ENCODE measurements around the gene FKBP1A. TPM values are rescaled to one million over a fixed set of nuclear protein-coding genes. Genes with fewer than 3 reads are reported as not detected.

The FKBP1A gene
- total RNA-seq, 4 donors from 2014 or later, result 99.5 to 253 (median 206) TPM

- no peaks in the 10 kb centered on the region for H3K36me3 ChIP-seq
- H3K27me3 ChIP-seq, result no peaks in the 10 kb centered on the region
- H3K9me3 ChIP-seq, result no peaks in the 10 kb centered on the region
- TF ChIP-seq POLR2A (IDR thresholded peaks at IDR 0.05) (no peak), CTCF (IDR thresholded peaks at IDR 0.05) (peak; percentile 75 to 83 (median 78))
- H3K27ac ChIP-seq, result no peak overlapping the region
- peak; percentile 69 to 70 for DNase-seq
- no peaks in the 10 kb centered on the region for H3K4me1 ChIP-seq
- intact Hi-C loops (cut with DNase I; ENCODE audit: low total_unique reads), result loop anchor here (5.0 kb wide), 1 partner anchor 125 kb away; no protein-coding TSS in a partner anchor
- H3K4me3 ChIP-seq, result no peak overlapping the region
Measured at GRCh38 chr20:1437235-1437904, 44.5 kb upstream of the FKBP1A start.

GRCh38 chr20:1436263-1436662, 43.4 kb upstream of the FKBP1A start:
- no peak overlapping the region for H3K27ac ChIP-seq
- H3K4me1 ChIP-seq, result no peaks in the 10 kb centered on the region
- H3K27me3 ChIP-seq, result no peaks in the 10 kb centered on the region
- intact Hi-C loops (cut with DNase I; ENCODE audit: low total_unique reads), result loop anchor here (5.0 kb wide), 1 partner anchor 124 kb away; no protein-coding TSS in a partner anchor
- H3K36me3 ChIP-seq, result no peaks in the 10 kb centered on the region
- TF ChIP-seq POLR2A (IDR thresholded peaks at IDR 0.05) (no peak), CTCF (IDR thresholded peaks at IDR 0.05) (no peak)
- no peaks in the 10 kb centered on the region for H3K9me3 ChIP-seq
- no peak for DNase-seq
- H3K4me3 ChIP-seq, result no peak overlapping the region

GRCh38 chr20:1435337-1435699, 42.5 kb upstream of the FKBP1A start:
- intact Hi-C loops (cut with DNase I; ENCODE audit: low total_unique reads), result loop anchor here (5.0 kb wide), 1 partner anchor 123 kb away; no protein-coding TSS in a partner anchor
- Histone ChIP-seq H3K27me3 (no peaks in the 10 kb centered on the region), H3K4me3 (no peak overlapping the region), H3K9me3 (no peaks in the 10 kb centered on the region), H3K4me1 (no peaks in the 10 kb centered on the region), H3K27ac (no peak overlapping the region), H3K36me3 (no peaks in the 10 kb centered on the region)
- no peak for DNase-seq
- TF ChIP-seq CTCF (IDR thresholded peaks at IDR 0.05), result no peak
- TF ChIP-seq POLR2A (IDR thresholded peaks at IDR 0.05), result no peak

GRCh38 chr20:1434571-1435336, 41.9 kb upstream of the FKBP1A start:
- H3K36me3 ChIP-seq, result no peaks in the 10 kb centered on the region
- no peak overlapping the region for H3K27ac ChIP-seq
- H3K4me3 ChIP-seq, result no peak overlapping the region
- no peak for DNase-seq
- intact Hi-C loops (cut with DNase I; ENCODE audit: low total_unique reads), result loop anchor here (5.0 kb wide), 1 partner anchor 122 kb away; no protein-coding TSS in a partner anchor
- TF ChIP-seq POLR2A (IDR thresholded peaks at IDR 0.05), result no peak
- TF ChIP-seq CTCF (IDR thresholded peaks at IDR 0.05), result no peak
- H3K4me1 ChIP-seq, result no peaks in the 10 kb centered on the region
- H3K9me3 ChIP-seq, result no peaks in the 10 kb centered on the region
- no peaks in the 10 kb centered on the region for H3K27me3 ChIP-seq

- Histone ChIP-seq H3K36me3 (no peaks in the 10 kb centered on the region), H3K27me3 (no peaks in the 10 kb centered on the region), H3K4me1 (no peaks in the 10 kb centered on the region), H3K9me3 (no peaks in the 10 kb centered on the region), H3K4me3 (no peak overlapping the region), H3K27ac (no peak overlapping the region)
- TF ChIP-seq POLR2A (IDR thresholded peaks at IDR 0.05) (no peak), CTCF (IDR thresholded peaks at IDR 0.05) (no peak)
- intact Hi-C loops (cut with DNase I; ENCODE audit: low total_unique reads), result no loop called here
- no peak for DNase-seq
Measured at GRCh38 chr20:1431158-1431557, 38.3 kb upstream of the FKBP1A start.
